ENCODE results near the gene PDCL2. TPM values are rescaled to one million over a fixed set of nuclear protein-coding genes. Genes with fewer than 3 reads are reported as not detected.

The PDCL2 gene
- total RNA-seq, 2 donors from 2014 or later: not detected

Other genes with a start within 250 kb of the PDCL2 start
- 10 to 100 TPM in 1 of 2 donors, 1 to 10 TPM in 1; 6.6 to 14.8 TPM for gene SRD5A3, start 246.0 kb downstream of the PDCL2 start, total RNA-seq
- 100 to 1,000 TPM; 117 to 183 TPM for gene TMEM165, start 196.3 kb downstream of the PDCL2 start, total RNA-seq
- gene CLOCK, start 45.3 kb downstream of the PDCL2 start, total RNA-seq: 10 to 100 TPM; 19.5 to 25.4 TPM
- 1 to 10 TPM in 1 of 2 donors, not detected in 1; 2.5 TPM for gene NMU, start 44.1 kb upstream of the PDCL2 start, total RNA-seq
- gene EXOC1L, start 227.5 kb upstream of the PDCL2 start, total RNA-seq: not detected

Data from prostate gland (tissue), 2 donors.